GM13976 (cell line): ENCODE measurements around the gene MAP2K5.
A peak's percentile ranks its signal among the peaks of the same experiment; 100 is the strongest.

ENCODE experiments used
- DNase-seq: peaks from one replicate; pipeline ENCODE4 v3.0.0; 2012; ENCODE audit warnings: low spot score
- in situ Hi-C: fragments of 300-500 bp; cut with MboI; formaldehyde crosslinking; loops from one replicate; pipeline ENCODE4 v1.12.0; 2022; ENCODE audit warnings: low sequenced_read_pairs, mixed read lengths, inconsistent platforms; ENCODE audit not compliant: unreplicated experiment
- TF ChIP-seq, protein P1 (sequence below): IDR thresholded peaks from 2 replicates; pipeline ENCODE4 v1.5.1; 2012; ENCODE audit warnings: borderline replicate concordance, mild to moderate bottlenecking; ENCODE audit not compliant: insufficient read depth; ENCODE audit errors: extremely low read depth, missing control alignments, control extremely low read depth

The MAP2K5 gene

GRCh38 chr15:67818464-67818863, 276.0 kb downstream of the MAP2K5 start:
- DNase-seq = no peak
- in situ Hi-C loops = no loop called here

DNA sequence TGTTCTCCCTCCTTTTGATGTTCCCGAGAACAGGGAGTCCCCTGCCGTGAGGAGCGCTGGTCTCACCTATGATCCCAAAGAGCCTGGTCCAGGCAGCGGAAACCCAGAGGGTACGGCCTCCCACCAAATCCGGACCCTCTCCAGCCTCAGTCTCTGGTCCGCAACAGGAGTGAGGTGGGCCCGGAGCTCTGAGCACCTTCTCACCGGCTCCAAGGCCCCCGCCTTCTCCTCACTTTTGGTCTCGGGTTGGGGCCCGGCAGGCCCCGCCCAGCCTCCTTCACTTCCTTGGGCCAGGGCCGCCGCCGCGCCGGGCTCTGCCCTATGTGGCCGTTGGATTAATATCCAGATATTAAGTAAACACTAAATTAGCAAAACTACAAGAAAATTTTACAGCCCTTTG, 277.1 kb downstream of the MAP2K5 start:
- DNase-seq = no peak
- in situ Hi-C loops = no loop called here
- TF ChIP-seq, protein P1, sequence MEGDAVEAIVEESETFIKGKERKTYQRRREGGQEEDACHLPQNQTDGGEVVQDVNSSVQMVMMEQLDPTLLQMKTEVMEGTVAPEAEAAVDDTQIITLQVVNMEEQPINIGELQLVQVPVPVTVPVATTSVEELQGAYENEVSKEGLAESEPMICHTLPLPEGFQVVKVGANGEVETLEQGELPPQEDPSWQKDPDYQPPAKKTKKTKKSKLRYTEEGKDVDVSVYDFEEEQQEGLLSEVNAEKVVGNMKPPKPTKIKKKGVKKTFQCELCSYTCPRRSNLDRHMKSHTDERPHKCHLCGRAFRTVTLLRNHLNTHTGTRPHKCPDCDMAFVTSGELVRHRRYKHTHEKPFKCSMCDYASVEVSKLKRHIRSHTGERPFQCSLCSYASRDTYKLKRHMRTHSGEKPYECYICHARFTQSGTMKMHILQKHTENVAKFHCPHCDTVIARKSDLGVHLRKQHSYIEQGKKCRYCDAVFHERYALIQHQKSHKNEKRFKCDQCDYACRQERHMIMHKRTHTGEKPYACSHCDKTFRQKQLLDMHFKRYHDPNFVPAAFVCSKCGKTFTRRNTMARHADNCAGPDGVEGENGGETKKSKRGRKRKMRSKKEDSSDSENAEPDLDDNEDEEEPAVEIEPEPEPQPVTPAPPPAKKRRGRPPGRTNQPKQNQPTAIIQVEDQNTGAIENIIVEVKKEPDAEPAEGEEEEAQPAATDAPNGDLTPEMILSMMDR = no peak

More at GRCh38 chr15:67818464-67818863, 276.0 kb downstream of the MAP2K5 start:
- TF ChIP-seq, protein P1 = no peak

DNA sequence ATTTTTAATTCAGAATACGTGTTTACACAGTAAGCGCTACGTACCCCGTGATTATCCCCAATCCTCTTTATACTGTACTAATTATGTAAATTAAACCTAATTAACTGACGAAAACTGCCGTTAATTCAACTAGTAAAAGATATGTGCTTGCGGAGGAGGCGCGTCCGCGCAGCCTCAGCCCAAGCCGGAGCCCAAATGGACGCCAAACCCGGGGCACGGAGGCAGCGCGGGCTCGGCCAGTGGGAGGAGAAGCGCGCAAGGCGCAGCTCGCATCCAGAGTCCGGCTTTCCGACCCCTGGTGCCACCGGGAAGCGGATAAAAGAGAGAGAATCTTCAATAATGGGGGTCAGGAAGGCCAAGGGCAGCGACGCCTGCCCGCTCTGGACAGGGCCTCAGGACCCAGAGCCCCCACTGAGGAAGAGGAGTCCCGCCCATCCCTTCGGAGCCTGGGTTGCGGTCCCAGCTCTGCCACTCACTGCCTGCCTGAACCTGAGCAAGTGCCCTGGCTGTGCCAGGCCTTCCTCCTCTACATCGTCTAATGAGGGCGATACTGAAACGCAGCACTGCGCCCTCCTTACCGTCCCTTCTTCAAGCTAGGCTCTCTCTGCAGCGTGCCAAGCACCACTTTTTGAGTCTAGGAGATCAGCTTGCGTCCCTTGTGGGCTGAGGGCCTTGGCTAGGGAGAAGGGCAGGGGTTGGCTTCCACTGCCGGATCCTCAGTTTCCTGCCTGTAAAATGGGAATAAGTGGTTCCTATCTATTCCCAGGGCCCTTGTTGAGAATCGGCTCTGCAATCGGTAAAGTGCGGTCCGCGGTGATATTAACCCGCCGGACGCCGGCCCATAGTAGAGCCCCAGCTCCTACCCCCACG, 277.9 kb downstream of the MAP2K5 start:
- no peak for DNase-seq
- TF ChIP-seq, protein P1 = no peak

GRCh38 chr15:67820992-67821783, 278.7 kb downstream of the MAP2K5 start:
- TF ChIP-seq, protein P1 = no peak
- in situ Hi-C loops = no loop called here
- peak; percentile 75 for DNase-seq

More for the DNA sequence above, 277.9 kb downstream of the MAP2K5 start:
- in situ Hi-C loops = no loop called here

GRCh38 chr15:67821784-67822440, 279.4 kb downstream of the MAP2K5 start:
- in situ Hi-C loops = no loop called here
- DNase-seq = no peak
- TF ChIP-seq, protein P1 = no peak

DNA sequence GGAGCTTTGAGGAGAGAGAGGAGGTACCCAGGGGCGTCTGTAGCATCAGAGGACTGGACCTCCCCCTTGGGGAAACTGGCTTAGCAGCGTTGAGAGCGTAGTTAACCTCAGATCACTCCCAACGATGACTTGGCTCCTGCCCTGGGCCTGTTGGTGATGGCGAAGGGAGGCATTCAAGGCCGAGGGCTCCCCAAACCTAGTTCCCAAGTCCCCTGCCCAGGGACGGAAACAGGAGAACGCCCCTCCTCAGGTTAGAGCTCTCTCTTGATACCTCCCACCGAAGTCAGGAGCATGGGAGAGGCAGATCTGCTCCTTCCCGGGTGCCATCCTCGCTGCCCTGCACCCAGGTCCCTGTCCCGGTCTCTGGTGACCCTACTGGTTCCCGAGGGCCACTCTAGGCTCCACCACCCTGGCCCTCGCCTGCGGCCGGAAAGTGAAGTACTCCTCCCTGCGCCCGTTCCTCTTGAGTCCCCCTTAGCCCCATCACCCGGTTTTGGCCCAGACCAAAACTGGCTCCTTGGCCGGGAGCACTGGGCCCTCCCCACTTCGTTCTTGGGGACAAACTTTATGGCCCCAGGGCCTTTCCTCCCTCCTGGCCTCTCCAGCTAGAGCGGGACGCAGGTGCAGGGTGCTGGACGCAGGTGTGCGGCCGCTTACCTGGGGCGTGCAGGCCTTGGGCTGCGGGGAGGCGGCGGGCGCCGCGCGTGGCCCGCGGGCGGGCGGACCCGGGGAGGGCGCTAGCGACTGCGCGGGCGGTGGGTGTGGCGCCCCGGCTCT, 280.2 kb downstream of the MAP2K5 start:
- no peak for DNase-seq
- TF ChIP-seq, protein P1 = no peak
- in situ Hi-C loops = no loop called here
